Measurements from ENCODE around the gene ARHGAP28. TPM values are rescaled to one million over a fixed set of nuclear protein-coding genes. Genes with fewer than 3 reads are reported as not detected.

Gene ARHGAP28
- total RNA-seq, 1 donor from 2014 or later: 15.7 TPM

GRCh38 chr18:6885992-6886796 lies 156.7 kb downstream of the ARHGAP28 start:
- Histone ChIP-seq H3K36me3 (peaks cover 5% of the 10 kb centered on the region), H3K27me3 (no peaks in the 10 kb centered on the region), H3K9me3 (no peaks in the 10 kb centered on the region), H3K27ac (no peak overlapping the region), H3K4me3 (no peak overlapping the region), H3K4me1 (peaks cover 4% of the 10 kb centered on the region)
- ATAC-seq: peak; percentile 80
- peak; percentile 72 for TF ChIP-seq CTCF (IDR thresholded peaks at IDR 0.05)
- intact Hi-C loops (cut with DNase I): loop anchor here (10.0 kb wide), 2 partner anchors 331 to 1011 kb away; no protein-coding TSS in a partner anchor
- no peak for DNase-seq

GRCh38 chr18:6886797-6887330 lies 157.3 kb downstream of the ARHGAP28 start:
- Histone ChIP-seq H3K4me1 (peaks cover 3% of the 10 kb centered on the region), H3K36me3 (peaks cover 5% of the 10 kb centered on the region), H3K27ac (no peak overlapping the region), H3K9me3 (no peaks in the 10 kb centered on the region), H3K27me3 (no peaks in the 10 kb centered on the region), H3K4me3 (no peak overlapping the region)
- ATAC-seq (no peak), DNase-seq (no peak)
- intact Hi-C loops (cut with DNase I): loop anchor here (10.0 kb wide), 2 partner anchors 332 to 1012 kb away; no protein-coding TSS in a partner anchor
- TF ChIP-seq CTCF (IDR thresholded peaks at IDR 0.05): no peak

GRCh38 chr18:6891788-6892187 lies 162.3 kb downstream of the ARHGAP28 start:
- Histone ChIP-seq H3K4me1 (no peaks in the 10 kb centered on the region), H3K27ac (no peak overlapping the region), H3K36me3 (peaks cover 5% of the 10 kb centered on the region), H3K27me3 (no peaks in the 10 kb centered on the region), H3K9me3 (no peaks in the 10 kb centered on the region), H3K4me3 (no peak overlapping the region)
- DNase-seq (no peak), ATAC-seq (no peak)
- intact Hi-C loops (cut with DNase I): no loop called here
- TF ChIP-seq CTCF (IDR thresholded peaks at IDR 0.05): no peak

- no peak for TF ChIP-seq CTCF (IDR thresholded peaks at IDR 0.05)
- ATAC-seq: no peak
- intact Hi-C loops (cut with DNase I): no loop called here
- Histone ChIP-seq H3K27ac (no peak overlapping the region), H3K4me3 (no peak overlapping the region), H3K36me3 (peaks cover 8% of the 10 kb centered on the region), H3K4me1 (no peaks in the 10 kb centered on the region), H3K27me3 (no peaks in the 10 kb centered on the region), H3K9me3 (no peaks in the 10 kb centered on the region)
- DNase-seq: no peak
Measured at GRCh38 chr18:6901286-6901926, 171.9 kb downstream of the ARHGAP28 start.

- DNase-seq (no peak), ATAC-seq (no peak)
- H3K4me3 ChIP-seq: no peak overlapping the region
- H3K27me3 ChIP-seq: no peaks in the 10 kb centered on the region
- TF ChIP-seq CTCF (IDR thresholded peaks at IDR 0.05): no peak
- intact Hi-C loops (cut with DNase I): no loop called here
- no peak overlapping the region for H3K27ac ChIP-seq
- no peaks in the 10 kb centered on the region for H3K4me1 ChIP-seq
- H3K9me3 ChIP-seq: no peaks in the 10 kb centered on the region
- no peaks in the 10 kb centered on the region for H3K36me3 ChIP-seq
Measured at GRCh38 chr18:6917072-6917471, 187.6 kb downstream of the ARHGAP28 start.
